Skeletal muscle tissue (tissue), 5 donors: Measurements from ENCODE around the gene RPL37. TPM values are rescaled to one million over a fixed set of nuclear protein-coding genes. Genes with fewer than 3 reads are reported as not detected.

Experiments
- H3K27ac ChIP-seq: one replicate; pipeline ENCODE4 v1.7.0; 2013; ENCODE audit warnings: mild to moderate bottlenecking, low read depth, low read length, inconsistent platforms
- H3K27me3 ChIP-seq, 3 donors: one replicate each; pipeline ENCODE4 v1.7.0; 2013; ENCODE audit warnings: low read length in 3 of 3; ENCODE audit not compliant: control insufficient read depth in 3 of 3, insufficient read depth in 3 of 3
- H3K36me3 ChIP-seq, 3 donors: one replicate each; pipeline ENCODE4 v1.7.0; 2013; ENCODE audit warnings: low read length in 3 of 3; ENCODE audit not compliant: control insufficient read depth in 3 of 3, insufficient read depth in 3 of 3
- H3K4me1 ChIP-seq, 3 donors: one replicate each; pipeline ENCODE4 v1.7.0; 2013; ENCODE audit warnings: low read length in 3 of 3, mild to moderate bottlenecking in 3 of 3; ENCODE audit not compliant: control insufficient read depth in 3 of 3, insufficient read depth in 3 of 3
- H3K4me3 ChIP-seq, 3 donors: one replicate each; pipeline ENCODE4 v1.7.0; 2013; ENCODE audit warnings: low read length in 3 of 3
- H3K9ac ChIP-seq, 3 donors: one replicate each; pipeline ENCODE4 v1.7.0; 2013; ENCODE audit warnings: low read length in 3 of 3, mild to moderate bottlenecking in 3 of 3, moderate library complexity in 2 of 3, low read depth in 1 of 3
- H3K9me3 ChIP-seq, 3 donors: one replicate each; pipeline ENCODE4 v1.7.0; 2013; ENCODE audit warnings: low read length in 3 of 3; ENCODE audit not compliant: control insufficient read depth in 3 of 3
- small RNA-seq: library from RNA; depleted of rRNA; stranded (forward); fragments of <200 nt; gene quantifications from one replicate; pipeline ENCODE3, GENCODE V24; 2014
- total RNA-seq: library from RNA; depleted of rRNA; stranded (reverse); fragments of >200 nt; gene quantifications from one replicate; pipeline ENCODE4 v1.2.3, GENCODE V29; 2014
- donor health status: Osteomylitis.

The RPL37 gene
- total RNA-seq, 1 donor from 2014 or later = 2,214 TPM

- Histone ChIP-seq H3K4me1 (peaks cover 0 to 6% (median under 1%) of the 10 kb centered on the region in 3 donors), H3K36me3 (peaks cover 0 to 37% (median 20%) of the 10 kb centered on the region in 3 donors), H3K4me3 (no peak overlapping the region), H3K9ac (no peak overlapping the region), H3K27me3 (no peaks in the 10 kb centered on the region), H3K27ac (no peak overlapping the region), H3K9me3 (no peaks in the 10 kb centered on the region)
Measured at GRCh38 chr5:40775846-40776657, 59.0 kb downstream of the RPL37 start.

Small RNAs within 50 kb of the gene (small RNA-seq; reads per million reads assigned to genes)
- gene RF00191 = not detected
- gene SNORD72 = 10.1 reads per million, percentile 92 among the genes with 10 or more reads in this experiment

Other genes starting within 250 kb of the RPL37 start
- 10.4 TPM for gene PTGER4, start 155.3 kb downstream of the RPL37 start, total RNA-seq
- 17.2 TPM for gene TTC33, start 79.3 kb downstream of the RPL37 start, total RNA-seq
- 41.2 TPM for gene PRKAA1, start 36.8 kb downstream of the RPL37 start, total RNA-seq
- 3.1 TPM for gene CARD6, start 6.1 kb upstream of the RPL37 start, total RNA-seq
- gene C7, start 74.3 kb upstream of the RPL37 start, total RNA-seq = 15.1 TPM
- gene MROH2B, start 236.1 kb upstream of the RPL37 start, total RNA-seq = not detected